HepG2 (cell line): ENCODE data around the gene ULK3. TPM values are rescaled to one million over a fixed set of nuclear protein-coding genes. Genes with fewer than 3 reads are reported as not detected.

Experiments used
- ATAC-seq: fragments of 200-7000 bp; cut with Tn5 transposase; 3 replicates; pipeline ENCODE4 v1.9.1; 2020; ENCODE audit warnings: mild to moderate bottlenecking, moderate library complexity
- BruUV-seq: library from RNA; stranded (reverse); fragments of 400-500 nt; replicated peaks from 2 replicates; lab custom pipeline; 2021; lab: Mats Ljungman, UMichigan
- CTCF ChIA-PET: fragments of 300-600 bp; formaldehyde crosslinking; extraction: SDS; loops from one replicate; lab custom pipeline; 2021; ENCODE audit warnings: low total read pairs, inconsistent platforms, low intra/inter-chr PET ratio; lab: Yijun Ruan, JAX
- POLR2A ChIA-PET: fragments of 350-600 bp; sonication (Branson Sonifier 250); formaldehyde crosslinking; loops from one replicate; lab custom pipeline; 2020; ENCODE audit warnings: antibody characterized with exemption, inconsistent platforms; lab: Yijun Ruan, JAX
- DNase-seq: peaks from one replicate; pipeline ENCODE4 v3.0.0-alpha.2; 2015; ENCODE audit warnings: low spot score
- FAIRE-seq: peaks from 3 replicates; lab custom pipeline; 2011; peaks lifted over from hg19 to GRCh38; lab: Jason Lieb, UNC
- H2AFZ ChIP-seq: one replicate; pipeline ENCODE4 v1.6.1; 2011; ENCODE audit warnings: low read length, inconsistent platforms
- H3K27ac ChIP-seq: fragments of 300-600 bp; 3 replicates; pipeline ENCODE4 v1.8.0; 2011; ENCODE audit warnings: mixed run types, mild to moderate bottlenecking, mixed read lengths, low read length, inconsistent platforms; ENCODE audit not compliant: insufficient read depth; ENCODE audit errors: extremely low read length
- H3K27me3 ChIP-seq, 2 experiments: fragments of 200-600 bp in 1 of 2; 2 replicates in 1 of 2; 3 replicates in 1 of 2; pipeline versions ENCODE4 v1.6.0 to v1.8.0; 2011; ENCODE audit warnings: low read length in 2 of 2, mild to moderate bottlenecking in 2 of 2, moderate library complexity in 2 of 2, inconsistent platforms in 1 of 2; ENCODE audit not compliant: insufficient read depth in 2 of 2, control insufficient read depth in 1 of 2
- H3K36me3 ChIP-seq, 2 experiments: fragments of 200-600 bp in 1 of 2; replicated peaks in 1 of 2; 2 replicates in 1 of 2; 3 replicates in 1 of 2; pipeline versions ENCODE4 v1.5.1 to v1.8.0; 2011; ENCODE audit warnings: low read length in 2 of 2, inconsistent platforms in 1 of 2; ENCODE audit not compliant: insufficient read depth in 2 of 2, control insufficient read depth in 1 of 2
- H3K4me1 ChIP-seq: 2 replicates; pipeline ENCODE4 v1.5.1; 2012; ENCODE audit warnings: low read length, inconsistent platforms; ENCODE audit not compliant: insufficient read depth
- H3K4me2 ChIP-seq: 2 replicates; pipeline ENCODE4 v1.6.0; 2011; ENCODE audit warnings: low read depth, low read length, inconsistent platforms
- H3K4me3 ChIP-seq, 3 experiments: fragments of 200-600 bp in 1 of 3; sonication (generic), shearing (Covaris generic) in 1 of 3; replicated peaks in 1 of 3; 2 replicates each; pipeline ENCODE4 v1.5.1; 2011 to 2016; ENCODE audit warnings: low read length in 3 of 3, inconsistent platforms in 2 of 3, low read depth in 2 of 3, mild to moderate bottlenecking in 2 of 3, control low read depth in 1 of 3, mixed read lengths in 1 of 3; ENCODE audit not compliant: insufficient read depth in 1 of 3
- H3K79me2 ChIP-seq: one replicate; pipeline ENCODE4 v1.6.1; 2011; ENCODE audit warnings: low read length, inconsistent platforms; ENCODE audit not compliant: insufficient read depth
- H3K9ac ChIP-seq: 2 replicates; pipeline ENCODE4 v1.6.0; 2011; ENCODE audit warnings: mild to moderate bottlenecking, low read depth, low read length, inconsistent platforms; ENCODE audit not compliant: insufficient read depth
- H3K9me3 ChIP-seq: 2 replicates; pipeline ENCODE4 v1.5.1; 2012; ENCODE audit warnings: mild to moderate bottlenecking, low read length
- H4K20me1 ChIP-seq: 2 replicates; pipeline ENCODE4 v1.6.0; 2011; ENCODE audit warnings: inconsistent platforms, mild to moderate bottlenecking, low read length, moderate library complexity; ENCODE audit not compliant: insufficient read depth
- FOSL2 ChIP-seq: sonication (generic); formaldehyde crosslinking; IDR thresholded peaks from 2 replicates; pipeline ENCODE4 v1.4.0; 2020; ENCODE audit warnings: missing genetic modification reagents
- HIVEP1 ChIP-seq: sonication (generic); formaldehyde crosslinking; IDR thresholded peaks from 2 replicates; pipeline ENCODE4 v1.4.0; 2020; ENCODE audit warnings: mild to moderate bottlenecking, missing genetic modification reagents
- HNF1B ChIP-seq: sonication (generic); formaldehyde crosslinking; IDR thresholded peaks from 2 replicates; pipeline ENCODE4 v1.5.1; 2020; ENCODE audit warnings: mild to moderate bottlenecking, moderate library complexity, missing genetic modification reagents
- HNRNPUL1 ChIP-seq: fragments of 200-400 bp; formaldehyde crosslinking; IDR thresholded peaks from 2 replicates; pipeline ENCODE4 v1.6.1; 2017; ENCODE audit warnings: low read depth, mild to moderate bottlenecking, low read length, moderate library complexity
- JUNB ChIP-seq: sonication (generic); formaldehyde crosslinking; IDR thresholded peaks from 2 replicates; pipeline ENCODE4 v1.8.0; 2022; ENCODE audit warnings: missing genetic modification reagents, mild to moderate bottlenecking, borderline replicate concordance
- MBD4 ChIP-seq: IDR thresholded peaks from 2 replicates; pipeline ENCODE4 v1.6.1; 2012; ENCODE audit warnings: low read length, inconsistent platforms, borderline replicate concordance
- ZFX ChIP-seq: sonication (generic); formaldehyde crosslinking; IDR thresholded peaks from 2 replicates; pipeline ENCODE4 v1.4.0; 2020; ENCODE audit warnings: mild to moderate bottlenecking, low read depth, missing genetic modification reagents, moderate library complexity
- ZNF337 ChIP-seq: sonication (generic); formaldehyde crosslinking; IDR thresholded peaks from 2 replicates; pipeline ENCODE4 v1.5.1; 2020; ENCODE audit warnings: missing genetic modification reagents, low read depth, mild to moderate bottlenecking, borderline replicate concordance
- ZNF382 ChIP-seq: sonication (generic); formaldehyde crosslinking; IDR thresholded peaks from 2 replicates; pipeline ENCODE4 v1.5.0; 2020; ENCODE audit warnings: missing genetic modification reagents, mild to moderate bottlenecking, borderline replicate concordance
- ZNF552 ChIP-seq: sonication (generic); formaldehyde crosslinking; IDR thresholded peaks from 2 replicates; pipeline ENCODE4 v1.9.0; 2022; ENCODE audit warnings: missing genetic modification reagents, mild to moderate bottlenecking, borderline replicate concordance
- ZNF766 ChIP-seq: sonication (generic); formaldehyde crosslinking; IDR thresholded peaks from 2 replicates; pipeline ENCODE4 v1.5.0; 2020; ENCODE audit warnings: missing genetic modification reagents, borderline replicate concordance
- ZSCAN31 ChIP-seq: sonication (generic); formaldehyde crosslinking; IDR thresholded peaks from 2 replicates; pipeline ENCODE4 v1.5.0; 2020; ENCODE audit warnings: low read depth, mild to moderate bottlenecking, missing genetic modification reagents
- WGBS: methylation state at CpG from one replicate; pipeline ENCODE4 v1.1.6; 2017; ENCODE audit warnings: low lambda C conversion rate; 5-methylcytosine and 5-hydroxymethylcytosine counted together
- in situ Hi-C: cut with HindIII; loops from 2 replicates; pipeline ENCODE4 v1.10.0; 2017; ENCODE audit warnings: low pct_unique_long_range_greater_than_20kb; ENCODE audit not compliant: extremely low pct_ligation_motif_present
- intact Hi-C: fragments of 100-400 bp; cut with micrococcal nuclease; formaldehyde crosslinking; loops from one replicate; pipeline ENCODE4 v1.10.0; 2022; ENCODE audit not compliant: unreplicated experiment
- polyA plus RNA-seq, 8 experiments: library from polyadenylated mRNA; depleted of rRNA in 3 of 8; stranded (reverse) in 7 of 8; unstranded in 1 of 8; fragments of >200 nt; fragmentation: Illumina TruSeq in 4 of 8; extraction: Trizol in 4 of 8; gene quantifications; 2 replicates each; pipeline versions ENCODE4 v1.2.1 to v1.2.3, GENCODE V29; 2011 to 2016; ENCODE audit warnings: low read depth in 4 of 8, missing spikeins in 1 of 8, mixed read lengths in 1 of 8; ENCODE audit not compliant: insufficient read depth in 1 of 8
- total RNA-seq, 5 experiments: library from RNA; depleted of rRNA; stranded (reverse); fragments of >200 nt; fragmentation: Illumina TruSeq; extraction: Trizol; gene quantifications; 2 replicates each; pipeline ENCODE4 v1.2.3, GENCODE V29; 2016; ENCODE audit warnings: low read depth in 1 of 5
- TF ChIP-seq, protein P1 (sequence below): sonication (generic); formaldehyde crosslinking; IDR thresholded peaks from 2 replicates; pipeline ENCODE4 v1.8.0; 2022; ENCODE audit warnings: missing genetic modification reagents, mild to moderate bottlenecking, borderline replicate concordance
- TF ChIP-seq, protein P2 (sequence below): fragments of 450-650 bp; IDR thresholded peaks from 2 replicates; pipeline ENCODE4 v1.6.1; 2017
- TF ChIP-seq, protein P3 (sequence below): sonication (generic); formaldehyde crosslinking; conservative IDR thresholded peaks from 2 replicates; pipeline ENCODE4 v1.4.0; 2020; ENCODE audit warnings: mild to moderate bottlenecking, missing genetic modification reagents, moderate library complexity

The ULK3 gene
- total and polyA plus RNA-seq, 2 of the 13 experiments (the other 11 are each of a cell fraction or from before 2014, with no cell fraction given): 15.2 to 23.7 TPM

- ATAC-seq (peak; percentile 69), FAIRE-seq (no peak), DNase-seq (no peak)
- ChIA-PET CTCF (no interaction called here), POLR2A (interaction anchor here (1.0 kb wide), 1 partner anchor 13 kb away, joined by 3 read pairs; no protein-coding TSS in a partner anchor)
- intact Hi-C loops: loop anchor here (2.0 kb wide), 1 partner anchor 14 kb away; the partner anchor contains the start of gene ULK3
- no peak overlapping the region for H3K4me2 ChIP-seq
- no peak overlapping the region for H2AFZ ChIP-seq
- no peaks in the 10 kb centered on the region for H3K27me3 ChIP-seq
- BruUV-seq: no TSS peak
- H3K4me3 ChIP-seq: no peak overlapping the region
- 0 out of 2 replicates have a peak, but pooled peaks cover 3% of the 10 kb centered on the region for H4K20me1 ChIP-seq
- H3K4me1 ChIP-seq: peaks cover 20% of the 10 kb centered on the region
- H3K27ac ChIP-seq: no peak overlapping the region
- H3K79me2 ChIP-seq: peaks cover 12% of the 10 kb centered on the region
- no peaks in the 10 kb centered on the region for H3K9me3 ChIP-seq
- no peak overlapping the region for H3K9ac ChIP-seq
- H3K36me3 ChIP-seq: peaks cover 12 to 24% of the 10 kb centered on the region in 2 experiments; a peak in 4 of 5 replicates
- 62% methylated on average over 2 of the region's 5 CpGs for WGBS
- in situ Hi-C loops: no loop called here
- TF ChIP-seq ZNF382 (no peak), HIVEP1 (CRISPR knock-in tag) (no peak), FOSL2 (CRISPR knock-in tag) (peak; percentile 64), HNF1B (CRISPR knock-in tag) (no peak), ZNF337 (CRISPR knock-in tag) (no peak), HNRNPUL1 (no peak), ZFX (0 out of 2 replicates have a peak, but pooled peaks have one; percentile 28), MBD4 (no peak), JUNB (CRISPR knock-in tag) (no peak), ZNF552 (CRISPR knock-in tag) (no peak), ZNF766 (CRISPR knock-in tag) (no peak), ZSCAN31 (CRISPR knock-in tag) (no peak)
- TF ChIP-seq, protein P1, sequence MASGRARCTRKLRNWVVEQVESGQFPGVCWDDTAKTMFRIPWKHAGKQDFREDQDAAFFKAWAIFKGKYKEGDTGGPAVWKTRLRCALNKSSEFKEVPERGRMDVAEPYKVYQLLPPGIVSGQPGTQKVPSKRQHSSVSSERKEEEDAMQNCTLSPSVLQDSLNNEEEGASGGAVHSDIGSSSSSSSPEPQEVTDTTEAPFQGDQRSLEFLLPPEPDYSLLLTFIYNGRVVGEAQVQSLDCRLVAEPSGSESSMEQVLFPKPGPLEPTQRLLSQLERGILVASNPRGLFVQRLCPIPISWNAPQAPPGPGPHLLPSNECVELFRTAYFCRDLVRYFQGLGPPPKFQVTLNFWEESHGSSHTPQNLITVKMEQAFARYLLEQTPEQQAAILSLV: no peak
- TF ChIP-seq, protein P2, sequence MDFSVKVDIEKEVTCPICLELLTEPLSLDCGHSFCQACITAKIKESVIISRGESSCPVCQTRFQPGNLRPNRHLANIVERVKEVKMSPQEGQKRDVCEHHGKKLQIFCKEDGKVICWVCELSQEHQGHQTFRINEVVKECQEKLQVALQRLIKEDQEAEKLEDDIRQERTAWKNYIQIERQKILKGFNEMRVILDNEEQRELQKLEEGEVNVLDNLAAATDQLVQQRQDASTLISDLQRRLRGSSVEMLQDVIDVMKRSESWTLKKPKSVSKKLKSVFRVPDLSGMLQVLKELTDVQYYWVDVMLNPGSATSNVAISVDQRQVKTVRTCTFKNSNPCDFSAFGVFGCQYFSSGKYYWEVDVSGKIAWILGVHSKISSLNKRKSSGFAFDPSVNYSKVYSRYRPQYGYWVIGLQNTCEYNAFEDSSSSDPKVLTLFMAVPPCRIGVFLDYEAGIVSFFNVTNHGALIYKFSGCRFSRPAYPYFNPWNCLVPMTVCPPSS: no peak
- TF ChIP-seq, protein P3, sequence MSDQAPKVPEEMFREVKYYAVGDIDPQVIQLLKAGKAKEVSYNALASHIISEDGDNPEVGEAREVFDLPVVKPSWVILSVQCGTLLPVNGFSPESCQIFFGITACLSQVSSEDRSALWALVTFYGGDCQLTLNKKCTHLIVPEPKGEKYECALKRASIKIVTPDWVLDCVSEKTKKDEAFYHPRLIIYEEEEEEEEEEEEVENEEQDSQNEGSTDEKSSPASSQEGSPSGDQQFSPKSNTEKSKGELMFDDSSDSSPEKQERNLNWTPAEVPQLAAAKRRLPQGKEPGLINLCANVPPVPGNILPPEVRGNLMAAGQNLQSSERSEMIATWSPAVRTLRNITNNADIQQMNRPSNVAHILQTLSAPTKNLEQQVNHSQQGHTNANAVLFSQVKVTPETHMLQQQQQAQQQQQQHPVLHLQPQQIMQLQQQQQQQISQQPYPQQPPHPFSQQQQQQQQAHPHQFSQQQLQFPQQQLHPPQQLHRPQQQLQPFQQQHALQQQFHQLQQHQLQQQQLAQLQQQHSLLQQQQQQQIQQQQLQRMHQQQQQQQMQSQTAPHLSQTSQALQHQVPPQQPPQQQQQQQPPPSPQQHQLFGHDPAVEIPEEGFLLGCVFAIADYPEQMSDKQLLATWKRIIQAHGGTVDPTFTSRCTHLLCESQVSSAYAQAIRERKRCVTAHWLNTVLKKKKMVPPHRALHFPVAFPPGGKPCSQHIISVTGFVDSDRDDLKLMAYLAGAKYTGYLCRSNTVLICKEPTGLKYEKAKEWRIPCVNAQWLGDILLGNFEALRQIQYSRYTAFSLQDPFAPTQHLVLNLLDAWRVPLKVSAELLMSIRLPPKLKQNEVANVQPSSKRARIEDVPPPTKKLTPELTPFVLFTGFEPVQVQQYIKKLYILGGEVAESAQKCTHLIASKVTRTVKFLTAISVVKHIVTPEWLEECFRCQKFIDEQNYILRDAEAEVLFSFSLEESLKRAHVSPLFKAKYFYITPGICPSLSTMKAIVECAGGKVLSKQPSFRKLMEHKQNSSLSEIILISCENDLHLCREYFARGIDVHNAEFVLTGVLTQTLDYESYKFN (CRISPR knock-in tag): 0 out of 2 replicates have a peak, but pooled peaks have one; percentile 33
These were observed 14.2 kb upstream of the ULK3 start for GRCh38 chr15:74857082-74857655.
